ENCODE measurements around the gene GABRR1.

GRCh38 chr6:89221129-89221528 lies 4.0 kb upstream of the GABRR1 start:
- no peak for TF ChIP-seq CTCF (conservative IDR thresholded peaks at IDR 0.05; ENCODE audit: low read length)
- TF ChIP-seq EZH2phosphoT487 (IDR thresholded peaks at IDR 0.05; ENCODE audit: borderline replicate concordance, low read depth, low read length), result no peak

All from OCI-LY7 (cell line).